GM18502 (cell line): ENCODE measurements around the gene ABCB1.
A peak's percentile ranks its signal among the peaks of the same experiment; 100 is the strongest.
"Not testable (repeated sequence)": the region's sequence is repeated elsewhere in the genome, so short reads cannot be mapped to it uniquely, and the experiment has no call there.

Experiments used
- ATAC-seq: cut with Tn5 transposase; IDR thresholded peaks from one replicate; pipeline ENCODE4 v1.9.1; 2021; ENCODE audit warnings: mild to moderate bottlenecking; ENCODE audit not compliant: unreplicated experiment, poor library complexity

Gene ABCB1

GRCh38 chr7:87475359-87476178 lies 125.1 kb downstream of the ABCB1 start, which contains the start of gene ABCB4:
Gene ABCB4 (minus strand): TSS chr7:87475680. CDS start chr7:87475465, 215 bp downstream.
- ATAC-seq: peak; percentile 24

GRCh38 chr7:87474533-87475358 lies 125.9 kb downstream of the ABCB1 start:
- peak; percentile 78 for ATAC-seq

GRCh38 chr7:87473986-87474385 lies 126.7 kb downstream of the ABCB1 start:
- no peak for ATAC-seq

GRCh38 chr7:87473192-87473591 lies 127.5 kb downstream of the ABCB1 start:
- no peak for ATAC-seq

GRCh38 chr7:87471473-87471872 lies 129.2 kb downstream of the ABCB1 start:
- no peak for ATAC-seq

- ATAC-seq: not testable (repeated sequence)
Observed at GRCh38 chr7:87469204-87469603, 131.5 kb downstream of the ABCB1 start.

GRCh38 chr7:87465534-87465880 lies 135.2 kb downstream of the ABCB1 start:
- ATAC-seq: not testable (repeated sequence)

- not testable (repeated sequence) for ATAC-seq
Observed at GRCh38 chr7:87464830-87465533, 135.7 kb downstream of the ABCB1 start.

- ATAC-seq: no peak
Observed at GRCh38 chr7:87463982-87464381, 136.7 kb downstream of the ABCB1 start.

- not testable (repeated sequence) for ATAC-seq
Observed at GRCh38 chr7:87460444-87460843, 140.2 kb downstream of the ABCB1 start.

- ATAC-seq: no peak
Observed at GRCh38 chr7:87459941-87460340, 140.7 kb downstream of the ABCB1 start.

GRCh38 chr7:87458148-87458547 lies 142.5 kb downstream of the ABCB1 start:
- no peak for ATAC-seq

- ATAC-seq: no peak
Observed at GRCh38 chr7:87456247-87456646, 144.4 kb downstream of the ABCB1 start.
